PC-3 (cell line): ENCODE measurements around the gene C1orf115. TPM values are rescaled to one million over a fixed set of nuclear protein-coding genes. Genes with fewer than 3 reads are reported as not detected.

Source experiments
- ATAC-seq: fragments of 200-7000 bp; cut with Tn5 transposase; 2 replicates; pipeline ENCODE4 v1.9.1; 2020; ENCODE audit warnings: mild to moderate bottlenecking, moderate library complexity
- BruUV-seq: library from RNA; stranded (reverse); fragments of 400-500 nt; replicated peaks from 2 replicates; lab custom pipeline; 2021; lab: Mats Ljungman, UMichigan
- CTCF ChIA-PET: fragments of 300-600 bp; sonication (Branson Sonifier 250); formaldehyde crosslinking; loops from one replicate; lab custom pipeline; 2022; ENCODE audit warnings: antibody characterized with exemption; lab: Charles Lee
- POLR2A ChIA-PET: fragments of 300-600 bp; sonication (Branson Sonifier 250); formaldehyde crosslinking; loops from one replicate; lab custom pipeline; 2022; ENCODE audit warnings: antibody characterized with exemption; ENCODE audit not compliant: unreplicated experiment; lab: Charles Lee
- DNase-seq: peaks from one replicate; pipeline ENCODE4 v3.0.0-alpha.2; 2015
- H2AFZ ChIP-seq: fragments of 300-600 bp; sonication (generic); 2 replicates; pipeline ENCODE4 v1.6.0; 2016; ENCODE audit warnings: antibody characterized with exemption, low read length
- H3F3A ChIP-seq: fragments of 300-600 bp; sonication (generic); one replicate; pipeline ENCODE4 v1.6.0; 2017; ENCODE audit warnings: antibody characterized with exemption, low read length, control low read depth, mild to moderate bottlenecking; ENCODE audit not compliant: unreplicated experiment
- H3K27ac ChIP-seq: fragments of 300-600 bp; sonication (generic); 2 replicates; pipeline ENCODE4 v1.5.1; 2016; ENCODE audit warnings: mild to moderate bottlenecking, low read length
- H3K27me3 ChIP-seq: fragments of 300-600 bp; sonication (generic); 2 replicates; pipeline ENCODE4 v1.6.1; 2016; ENCODE audit warnings: low read length, mixed read lengths
- H3K36me3 ChIP-seq: fragments of 300-600 bp; sonication (generic); 2 replicates; pipeline ENCODE4 v1.6.1; 2016; ENCODE audit warnings: low read depth, mixed run types, low read length, mixed read lengths
- H3K4me1 ChIP-seq: fragments of 300-600 bp; sonication (generic); 2 replicates; pipeline ENCODE4 v1.5.1; 2016; ENCODE audit warnings: low read length; ENCODE audit not compliant: insufficient read depth
- H3K4me2 ChIP-seq: fragments of 300-600 bp; sonication (generic); 2 replicates; pipeline ENCODE4 v1.6.0; 2016; ENCODE audit warnings: low read length
- H3K4me3 ChIP-seq: fragments of 300-600 bp; sonication (generic); 2 replicates; pipeline ENCODE4 v1.5.1; 2016; ENCODE audit warnings: mild to moderate bottlenecking, low read length, mixed read lengths
- H3K79me2 ChIP-seq: fragments of 300-600 bp; sonication (generic); 2 replicates; pipeline ENCODE4 v1.6.1; 2017; ENCODE audit warnings: low read length, mixed read lengths
- H3K9ac ChIP-seq: fragments of 300-600 bp; sonication (generic); 2 replicates; pipeline ENCODE4 v1.6.0; 2016; ENCODE audit warnings: mild to moderate bottlenecking, low read length
- H3K9me2 ChIP-seq: fragments of 300-600 bp; sonication (generic); replicated peaks from 2 replicates; pipeline ENCODE4 v1.6.1; 2016; ENCODE audit warnings: mixed run types, low read length, mixed read lengths
- H3K9me3 ChIP-seq: fragments of 300-600 bp; sonication (generic); 2 replicates; pipeline ENCODE4 v1.6.1; 2016; ENCODE audit warnings: low read length, mixed read lengths
- H4K20me1 ChIP-seq: fragments of 300-600 bp; sonication (generic); 2 replicates; pipeline ENCODE4 v1.6.1; 2016; ENCODE audit warnings: low read length, mixed read lengths
- CTCF ChIP-seq: fragments of 300-600 bp; sonication (generic); conservative IDR thresholded peaks from 2 replicates; pipeline ENCODE4 v1.5.1; 2017; ENCODE audit warnings: antibody characterized with exemption, low read depth, mild to moderate bottlenecking, low read length
- EZH2 ChIP-seq: fragments of 300-600 bp; sonication (generic); IDR thresholded peaks from one replicate; pipeline ENCODE4 v1.6.1; 2017; ENCODE audit warnings: antibody characterized with exemption, mild to moderate bottlenecking, low read length; ENCODE audit not compliant: unreplicated experiment
- EZH2phosphoT487 ChIP-seq: fragments of 300-600 bp; sonication (generic); IDR thresholded peaks from 2 replicates; pipeline ENCODE4 v1.6.1; 2018; ENCODE audit warnings: mild to moderate bottlenecking, antibody characterized with exemption, low read length, borderline replicate concordance
- intact Hi-C: fragments of 100-400 bp; cut with micrococcal nuclease; formaldehyde crosslinking; loops from 2 replicates; pipeline ENCODE4 v1.9.0; 2023
- total RNA-seq: library from RNA; depleted of rRNA; stranded (reverse); fragments of >200 nt; gene quantifications from 2 replicates; pipeline ENCODE4 v1.2.3, GENCODE V29; 2014

Gene C1orf115
- total RNA-seq, 1 experiment from 2014 or later = 5.9 TPM

GRCh38 chr1:220684890-220685289 lies 5.3 kb upstream of the C1orf115 start:
- ATAC-seq (no peak), DNase-seq (no peak)
- Histone ChIP-seq H3K4me2 (no peak overlapping the region), H3K9me3 (no peaks in the 10 kb centered on the region), H3K9ac (no peak overlapping the region), H3K27me3 (no peaks in the 10 kb centered on the region), H4K20me1 (no peaks in the 10 kb centered on the region), H3K36me3 (no peaks in the 10 kb centered on the region), H3K9me2 (no peaks in the 10 kb centered on the region), H3K4me1 (peaks cover 13% of the 10 kb centered on the region), H3K4me3 (no peak overlapping the region), H3K27ac (no peak overlapping the region), H3F3A (no peaks in the 10 kb centered on the region), H2AFZ (no peak overlapping the region), H3K79me2 (no peaks in the 10 kb centered on the region)
- intact Hi-C loops = loop anchor here (5.0 kb wide), 2 partner anchors 403 to 468 kb away; no protein-coding TSS in a partner anchor
- POLR2A ChIA-PET = interaction anchor here (0.6 kb wide), 1 partner anchor 710 kb away, joined by 3 read pairs; no protein-coding TSS in a partner anchor
- BruUV-seq = no TSS peak
- no peak for TF ChIP-seq EZH2phosphoT487
- no peak for TF ChIP-seq EZH2
- TF ChIP-seq CTCF = no peak
- CTCF ChIA-PET = interaction anchor here (0.9 kb wide), 1 partner anchor 48 kb away, joined by 3 read pairs; no protein-coding TSS in a partner anchor

DNA sequence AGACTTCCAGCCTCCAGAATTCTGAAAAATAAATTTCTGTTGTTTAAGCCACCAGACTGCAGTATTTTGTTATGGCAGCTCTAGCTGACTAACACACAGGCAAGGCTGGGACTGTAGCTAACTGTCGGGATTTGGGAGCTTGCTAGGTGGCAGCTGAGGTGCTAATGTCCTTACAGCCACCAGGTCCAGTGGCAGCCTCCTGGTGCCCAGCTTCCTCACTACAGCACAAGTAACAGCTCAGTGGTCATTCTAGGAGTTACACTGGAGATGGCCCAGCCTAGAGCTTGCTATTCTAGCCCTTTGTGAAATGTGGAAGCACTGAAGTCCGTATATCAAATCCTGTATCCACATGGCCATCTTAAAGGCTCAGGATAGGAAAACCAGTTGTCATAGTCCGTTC lies 4.3 kb upstream of the C1orf115 start:
- ChIA-PET POLR2A (interaction anchor here (0.6 kb wide), 1 partner anchor 47 kb away, joined by 11 read pairs; no protein-coding TSS in a partner anchor), CTCF (interaction anchor here (1.1 kb wide), 1 partner anchor 48 kb away, joined by 5 read pairs; no protein-coding TSS in a partner anchor)
- Histone ChIP-seq H3F3A (no peaks in the 10 kb centered on the region), H3K36me3 (no peaks in the 10 kb centered on the region), H3K4me2 (no peak overlapping the region), H3K4me3 (no peak overlapping the region), H2AFZ (no peak overlapping the region), H3K9ac (no peak overlapping the region), H3K27me3 (no peaks in the 10 kb centered on the region), H3K27ac (no peak overlapping the region), H4K20me1 (no peaks in the 10 kb centered on the region), H3K4me1 (peaks cover 11% of the 10 kb centered on the region), H3K9me2 (no peaks in the 10 kb centered on the region), H3K79me2 (no peaks in the 10 kb centered on the region), H3K9me3 (no peaks in the 10 kb centered on the region)
- intact Hi-C loops = no loop called here
- peak; percentile 42 for DNase-seq
- BruUV-seq = no TSS peak
- no peak for TF ChIP-seq EZH2phosphoT487
- no peak; the same call in none of the 2 replicates for TF ChIP-seq CTCF
- TF ChIP-seq EZH2 = no peak
- ATAC-seq = peak; percentile 39

GRCh38 chr1:220687809-220688208 lies 2.4 kb upstream of the C1orf115 start:
- no peaks in the 10 kb centered on the region for H3F3A ChIP-seq
- no peak overlapping the region for H3K4me2 ChIP-seq
- no peak for TF ChIP-seq EZH2phosphoT487
- no peak for TF ChIP-seq EZH2
- TF ChIP-seq CTCF = no peak
- POLR2A ChIA-PET = no interaction called here
- H3K9me3 ChIP-seq = no peaks in the 10 kb centered on the region
- H3K27ac ChIP-seq = no peak overlapping the region
- H3K9ac ChIP-seq = no peak overlapping the region
- no peaks in the 10 kb centered on the region for H3K27me3 ChIP-seq
- no peaks in the 10 kb centered on the region for H4K20me1 ChIP-seq
- H3K4me3 ChIP-seq = no peak overlapping the region
- no TSS peak for BruUV-seq
- H3K79me2 ChIP-seq = no peaks in the 10 kb centered on the region
- DNase-seq (no peak), ATAC-seq (no peak)
- H3K36me3 ChIP-seq = no peaks in the 10 kb centered on the region
- CTCF ChIA-PET = no interaction called here
- no peak overlapping the region for H2AFZ ChIP-seq
- peaks cover 7% of the 10 kb centered on the region; the same call in 1 of the 2 replicates for H3K4me1 ChIP-seq
- intact Hi-C loops = no loop called here
- H3K9me2 ChIP-seq = no peaks in the 10 kb centered on the region
